Gastrocnemius medialis (tissue), 4 donors: ENCODE data around the gene POMT2. TPM values are rescaled to one million over a fixed set of nuclear protein-coding genes. Genes with fewer than 3 reads are reported as not detected.
"Not testable (repeated sequence)": the region's sequence is repeated elsewhere in the genome, so short reads cannot be mapped to it uniquely, and the experiment has no call there.

Experiments
- ATAC-seq, 2 donors: fragments of 150-250 bp; one replicate each; pipeline ENCODE4 v1.9.1; 2016
- DNase-seq, 2 donors: peaks; one replicate each; pipeline ENCODE4 v3.0.0-alpha.2; 2019
- H3K27ac ChIP-seq, 4 donors: fragments of 200-600 bp; sonication (generic); 1 replicate in 1 of 4; 2 replicates in 3 of 4; pipeline ENCODE4 v1.5.1; 2016 to 2018; ENCODE audit warnings: mild to moderate bottlenecking in 2 of 4, moderate library complexity in 1 of 4
- H3K27me3 ChIP-seq, 3 donors: fragments of 200-600 bp; sonication (generic) in 2 of 3; 1 replicate in 1 of 3; 2 replicates in 2 of 3; pipeline versions ENCODE4 v1.5.1 to v1.6.0; 2016 to 2019; ENCODE audit warnings: mild to moderate bottlenecking in 1 of 3, moderate library complexity in 1 of 3
- H3K36me3 ChIP-seq, 2 donors: fragments of 200-600 bp; sonication (generic) in 1 of 2; one replicate each; pipeline ENCODE4 v1.5.1; 2017 to 2018
- H3K4me1 ChIP-seq, 2 donors: fragments of 200-600 bp; sonication (generic) in 1 of 2; one replicate each; pipeline ENCODE4 v1.5.1; 2016 to 2017; ENCODE audit warnings: mild to moderate bottlenecking in 2 of 2
- H3K4me3 ChIP-seq, 4 donors: fragments of 200-600 bp; sonication (generic) in 3 of 4; 1 replicate in 1 of 4; 2 replicates in 3 of 4; pipeline ENCODE4 v1.5.1; 2016 to 2019; ENCODE audit warnings: mild to moderate bottlenecking in 2 of 4
- H3K9me3 ChIP-seq, 3 donors: fragments of 200-600 bp; sonication (generic) in 2 of 3; 1 replicate in 1 of 3; 2 replicates in 2 of 3; pipeline ENCODE4 v1.5.1; 2016 to 2019
- CTCF ChIP-seq, 5 experiments: fragments of 450-650 bp in 3 of 5; fragments of 200-600 bp in 2 of 5; sonication (generic) in 2 of 5; IDR thresholded peaks in 4 of 5; conservative IDR thresholded peaks in 1 of 5; 1 replicate in 4 of 5; 2 replicates in 1 of 5; pipeline ENCODE4 v1.5.1; 2016 to 2019; ENCODE audit warnings: antibody characterized with exemption in 5 of 5, mild to moderate bottlenecking in 3 of 5, moderate library complexity in 3 of 5
- POLR2A ChIP-seq, 2 donors: fragments of 450-650 bp; IDR thresholded peaks; one replicate each; pipeline ENCODE4 v1.6.1; 2017; ENCODE audit warnings: antibody characterized with exemption in 2 of 2, mild to moderate bottlenecking in 2 of 2, moderate library complexity in 2 of 2
- in situ Hi-C, 4 donors: fragments of 200-750 bp; cut with MboI; loops; one replicate each; pipeline versions ENCODE4 v1.15.0 to v1.8.0; 2017; ENCODE audit warnings: low sequenced_read_pairs in 4 of 4
- intact Hi-C: fragments of 100-400 bp; cut with DNase I; formaldehyde crosslinking; loops from one replicate; pipeline ENCODE4 v1.15.1; 2023; ENCODE audit warnings: low total_unique reads
- total RNA-seq, 4 donors: library from RNA; depleted of rRNA; stranded (reverse); fragments of >200 nt; gene quantifications; one replicate each; pipeline versions ENCODE4 v1.1.0 to v1.2.3, GENCODE V29; 2016

The POMT2 gene
- total RNA-seq, 4 donors from 2014 or later: 27.0 to 33.2 (median 28.9) TPM

- TF ChIP-seq CTCF (IDR thresholded peaks at IDR 0.05 in 4 of 5, conservative IDR thresholded peaks at IDR 0.05 in 1 of 5): no peak
- no peak for TF ChIP-seq POLR2A (IDR thresholded peaks at IDR 0.05)
- peak overlapping the region in 2 of 4 donors; percentile 82 to 100 for H3K4me3 ChIP-seq
- peak overlapping the region in 2 of 4 donors; percentile 96 to 99 for H3K27ac ChIP-seq
- in situ Hi-C loops: loop anchor here in 3 of 4 donors (10.0 kb wide), 2 partner anchors 215 to 445 kb away; no protein-coding TSS in a partner anchor
- no peak for DNase-seq
- H3K9me3 ChIP-seq: no peaks in the 10 kb centered on the region
- no peaks in the 10 kb centered on the region for H3K27me3 ChIP-seq
- peaks cover 57 to 59% of the 10 kb centered on the region in 2 donors for H3K4me1 ChIP-seq
- H3K36me3 ChIP-seq: no peaks in the 10 kb centered on the region
- intact Hi-C loops: loop anchor here (5.0 to 10.0 kb wide), 3 partner anchors 385 to 1165 kb away; partner anchors contain the start of genes ALKBH1, GPATCH2L and SLIRP
- ATAC-seq: no peak
Measured at GRCh38 chr14:77319422-77319821, 1.3 kb downstream of the POMT2 start.

- H3K4me3 ChIP-seq, H3K36me3 ChIP-seq, ATAC-seq, H3K9me3 ChIP-seq, DNase-seq, H3K27me3 ChIP-seq: not testable (repeated sequence)
- peaks cover 64 to 66% of the 10 kb centered on the region in 2 donors for H3K4me1 ChIP-seq
- intact Hi-C loops (loop anchor here (5.0 to 10.0 kb wide), 3 partner anchors 386 to 1164 kb away; partner anchors contain the start of genes ALKBH1, GPATCH2L and SLIRP), in situ Hi-C loops (loop anchor here in 3 of 4 donors (10.0 kb wide), 2 partner anchors 214 to 444 kb away; no protein-coding TSS in a partner anchor)
- peak overlapping the region in 3 of 4 donors; percentile 84 to 96 (median 89) for H3K27ac ChIP-seq
Measured at GRCh38 chr14:77318756-77319155, 1.9 kb downstream of the POMT2 start.

- ATAC-seq: no peak
- in situ Hi-C loops: loop anchor here in 3 of 4 donors (10.0 kb wide), 2 partner anchors 213 to 443 kb away; no protein-coding TSS in a partner anchor
- no peaks in the 10 kb centered on the region for H3K27me3 ChIP-seq
- no peak overlapping the region for H3K4me3 ChIP-seq
- H3K4me1 ChIP-seq: peaks cover 70 to 72% of the 10 kb centered on the region in 2 donors
- TF ChIP-seq POLR2A (IDR thresholded peaks at IDR 0.05) (no peak), CTCF (IDR thresholded peaks at IDR 0.05 in 4 of 5, conservative IDR thresholded peaks at IDR 0.05 in 1 of 5) (no peak)
- intact Hi-C loops: loop anchor here (5.0 to 10.0 kb wide), 3 partner anchors 387 to 1163 kb away; partner anchors contain the start of genes ALKBH1, GPATCH2L and SLIRP
- DNase-seq: no peak
- H3K36me3 ChIP-seq: no peaks in the 10 kb centered on the region
- no peaks in the 10 kb centered on the region for H3K9me3 ChIP-seq
- peak overlapping the region; percentile 84 to 96 (median 89) for H3K27ac ChIP-seq
Measured at GRCh38 chr14:77318006-77318553, 2.6 kb downstream of the POMT2 start.

- Histone ChIP-seq H3K9me3 (no peaks in the 10 kb centered on the region), H3K4me1 (peaks cover 73 to 75% of the 10 kb centered on the region in 2 donors), H3K4me3 (no peak overlapping the region), H3K27me3 (no peaks in the 10 kb centered on the region), H3K36me3 (no peaks in the 10 kb centered on the region), H3K27ac (peak overlapping the region; percentile 84 to 96 (median 89))
- DNase-seq (peak; percentile 72 to 82), ATAC-seq (peak; percentile 5 to 8)
- no peak for TF ChIP-seq POLR2A (IDR thresholded peaks at IDR 0.05)
- TF ChIP-seq CTCF (IDR thresholded peaks at IDR 0.05 in 4 of 5, conservative IDR thresholded peaks at IDR 0.05 in 1 of 5): no peak
- intact Hi-C loops: loop anchor here (1.0 to 10.0 kb wide), 4 partner anchors 16 to 1162 kb away; partner anchors contain the start of genes ALKBH1, GPATCH2L and SLIRP
- in situ Hi-C loops: loop anchor here in 3 of 4 donors (10.0 kb wide), 2 partner anchors 212 to 442 kb away; no protein-coding TSS in a partner anchor
Measured at GRCh38 chr14:77316872-77317301, 3.8 kb downstream of the POMT2 start.

- intact Hi-C loops: loop anchor here (1.0 to 10.0 kb wide), 4 partner anchors 15 to 1161 kb away; partner anchors contain the start of genes ALKBH1, GPATCH2L and SLIRP
- H3K27ac ChIP-seq: peak overlapping the region; percentile 84 to 96 (median 89)
- H3K27me3 ChIP-seq: no peaks in the 10 kb centered on the region
- no peaks in the 10 kb centered on the region for H3K36me3 ChIP-seq
- H3K4me1 ChIP-seq: peaks cover 79 to 80% of the 10 kb centered on the region in 2 donors
- no peaks in the 10 kb centered on the region for H3K9me3 ChIP-seq
- no peak overlapping the region for H3K4me3 ChIP-seq
- TF ChIP-seq CTCF (IDR thresholded peaks at IDR 0.05 in 4 of 5, conservative IDR thresholded peaks at IDR 0.05 in 1 of 5) (peak in 2 of 5 experiments; percentile 37 to 50), POLR2A (IDR thresholded peaks at IDR 0.05) (no peak)
- ATAC-seq (no peak), DNase-seq (no peak)
- in situ Hi-C loops: loop anchor here in 3 of 4 donors (10.0 kb wide), 2 partner anchors 211 to 441 kb away; no protein-coding TSS in a partner anchor
Measured at GRCh38 chr14:77316195-77316505, 4.5 kb downstream of the POMT2 start.
